ENCODE results near the gene IQGAP3. TPM values are rescaled to one million over a fixed set of nuclear protein-coding genes. Genes with fewer than 3 reads are reported as not detected.
A peak's percentile ranks its signal among the peaks of the same experiment; 100 is the strongest.

Gene IQGAP3
- total and polyA plus RNA-seq, 11 donors: 0.09 to 5.1 (median 0.25) TPM

GRCh38 chr1:156499194-156499841, 73.0 kb downstream of the IQGAP3 start:
- WGBS, 4 donors: 0 to 2% (median 1%) methylated on average over 14 of the region's 14 CpGs
- ATAC-seq (no peak), DNase-seq (no peak)
- H3K9me3 ChIP-seq: no peaks in the 10 kb centered on the region
- H3K36me3 ChIP-seq: peaks cover 0 to 15% (median 4%) of the 10 kb centered on the region in 9 donors
- TF ChIP-seq POLR2A (IDR thresholded peaks at IDR 0.05) (no peak), CTCF (IDR thresholded peaks at IDR 0.05) (no peak)
- no peaks in the 10 kb centered on the region for H3K27me3 ChIP-seq
- H3K4me1 ChIP-seq: peaks cover 44 to 81% (median 73%) of the 10 kb centered on the region in 12 donors
- H3K4me3 ChIP-seq: peak overlapping the region; percentile 69 to 100 (median 95)
- intact Hi-C loops (cut with DNase I): loop anchor here in 3 of 10 donors (2.0 to 5.0 kb wide), 2 partner anchors 19 to 37 kb away; no protein-coding TSS in a partner anchor
- peak overlapping the region; percentile 98 to 100 (median 100) for H3K27ac ChIP-seq

- peak overlapping the region; percentile 98 to 100 (median 100) for H3K27ac ChIP-seq
- WGBS, 4 donors: 7 to 12% (median 9%) methylated on average over 12 of the region's 12 CpGs
- H3K27me3 ChIP-seq: no peaks in the 10 kb centered on the region
- intact Hi-C loops (cut with DNase I): loop anchor here in 3 of 10 donors (2.0 to 5.0 kb wide), 2 partner anchors 18 to 36 kb away; no protein-coding TSS in a partner anchor
- peaks cover 0 to 19% (median 4%) of the 10 kb centered on the region in 9 donors for H3K36me3 ChIP-seq
- H3K4me1 ChIP-seq: peaks cover 45 to 81% (median 73%) of the 10 kb centered on the region in 12 donors
- no peaks in the 10 kb centered on the region for H3K9me3 ChIP-seq
- DNase-seq (peak; percentile 85 to 88 (median 86)), ATAC-seq (peak in 2 of 4 donors; percentile 1 to 32)
- peak overlapping the region; percentile 69 to 100 (median 95) for H3K4me3 ChIP-seq
- TF ChIP-seq CTCF (IDR thresholded peaks at IDR 0.05) (no peak), POLR2A (IDR thresholded peaks at IDR 0.05) (peak in 1 of 2 donors; percentile 58)
These were observed 73.8 kb downstream of the IQGAP3 start for GRCh38 chr1:156498432-156499193.

- Histone ChIP-seq H3K36me3 (peaks cover 0 to 21% (median 4%) of the 10 kb centered on the region in 9 donors), H3K4me3 (peak overlapping the region in 10 of 12 donors; percentile 69 to 100 (median 95)), H3K4me1 (peaks cover 48 to 81% (median 73%) of the 10 kb centered on the region in 12 donors), H3K27me3 (no peaks in the 10 kb centered on the region), H3K27ac (peak overlapping the region in 11 of 12 donors; percentile 98 to 100 (median 100)), H3K9me3 (no peaks in the 10 kb centered on the region)
- ATAC-seq (no peak), DNase-seq (peak in 4 of 5 donors; percentile 41 to 64 (median 48))
- intact Hi-C loops (cut with DNase I): loop anchor here in 3 of 10 donors (2.0 to 5.0 kb wide), 2 partner anchors 17 to 36 kb away; no protein-coding TSS in a partner anchor
- 24 to 33% (median 31%) methylated on average over 5 of the region's 5 CpGs for WGBS, 4 donors
- TF ChIP-seq CTCF (IDR thresholded peaks at IDR 0.05) (no peak), POLR2A (IDR thresholded peaks at IDR 0.05) (no peak)
These were observed 74.5 kb downstream of the IQGAP3 start for GRCh38 chr1:156497743-156498431.
